ENCODE measurements around the gene DDAH1. TPM values are rescaled to one million over a fixed set of nuclear protein-coding genes. Genes with fewer than 3 reads are reported as not detected.

DDAH1 gene
- polyA plus RNA-seq, 1 donor from 2014 or later, result 42.7 TPM

- Histone ChIP-seq H3K9ac (ENCODE audit: low read length) (no peak overlapping the region), H3K79me2 (replicated peaks; ENCODE audit: insufficient read depth, low read length) (peaks cover 17% of the 10 kb centered on the region), H3K9me2 (ENCODE audit: insufficient read depth, low read length) (no peaks in the 10 kb centered on the region), H3K4me2 (ENCODE audit: low read length) (no peak overlapping the region), H3K27me3 (ENCODE audit: insufficient read depth, low read depth, low read length) (no peaks in the 10 kb centered on the region), H4K20me1 (ENCODE audit: insufficient read depth) (no peaks in the 10 kb centered on the region), H3K9me3 (ENCODE audit: low read length) (no peaks in the 10 kb centered on the region), H3F3A (ENCODE audit: insufficient read depth, low read length, poor library complexity, severe bottlenecking) (no peaks in the 10 kb centered on the region), H3K27ac (ENCODE audit: low read length) (no peak overlapping the region), H3K4me3 (ENCODE audit: low read length) (no peak overlapping the region), H2AFZ (ENCODE audit: low read depth, low read length) (no peak overlapping the region), H3K36me3 (ENCODE audit: insufficient read depth, low read length) (no peaks in the 10 kb centered on the region)
- TF ChIP-seq SMC3 (conservative IDR thresholded peaks at IDR 0.05; ENCODE audit: poor library complexity) (no peak), MXI1 (conservative IDR thresholded peaks at IDR 0.05; ENCODE audit: poor library complexity, severe bottlenecking) (no peak), REST (IDR thresholded peaks at IDR 0.05; ENCODE audit: borderline replicate concordance) (no peak), EZH2 (IDR thresholded peaks at IDR 0.05; ENCODE audit: borderline replicate concordance, insufficient read depth, low read length, poor library complexity, severe bottlenecking) (no peak), TAF1 (IDR thresholded peaks at IDR 0.05; ENCODE audit: low read depth) (no peak), POLR2AphosphoS5 (IDR thresholded peaks at IDR 0.05) (no peak), RAD21 (conservative IDR thresholded peaks at IDR 0.05) (no peak)
Observed at GRCh38 chr1:85363092-85363491, 101.9 kb downstream of the DDAH1 start.

GRCh38 chr1:85361606-85362296 lies 103.2 kb downstream of the DDAH1 start:
- no peaks in the 10 kb centered on the region for H3F3A ChIP-seq (ENCODE audit: insufficient read depth, low read length, poor library complexity, severe bottlenecking)
- no peak overlapping the region for H3K9ac ChIP-seq (ENCODE audit: low read length)
- H3K9me3 ChIP-seq (ENCODE audit: low read length), result no peaks in the 10 kb centered on the region
- no peak overlapping the region for H2AFZ ChIP-seq (ENCODE audit: low read depth, low read length)
- H3K79me2 ChIP-seq (replicated peaks; ENCODE audit: insufficient read depth, low read length), result peaks cover 9% of the 10 kb centered on the region
- no peak overlapping the region for H3K4me3 ChIP-seq (ENCODE audit: low read length)
- no peak for TF ChIP-seq REST (IDR thresholded peaks at IDR 0.05; ENCODE audit: borderline replicate concordance)
- no peak for TF ChIP-seq CTCF (IDR thresholded peaks at IDR 0.05; ENCODE audit: poor library complexity, severe bottlenecking)
- TF ChIP-seq SMC3 (conservative IDR thresholded peaks at IDR 0.05; ENCODE audit: poor library complexity), result no peak
- TF ChIP-seq TAF1 (IDR thresholded peaks at IDR 0.05; ENCODE audit: low read depth), result no peak
- TF ChIP-seq RAD21 (conservative IDR thresholded peaks at IDR 0.05), result no peak
- TF ChIP-seq POLR2AphosphoS5 (IDR thresholded peaks at IDR 0.05), result no peak
- no peak for TF ChIP-seq MXI1 (conservative IDR thresholded peaks at IDR 0.05; ENCODE audit: poor library complexity, severe bottlenecking)
- no peak for TF ChIP-seq EZH2 (IDR thresholded peaks at IDR 0.05; ENCODE audit: borderline replicate concordance, insufficient read depth, low read length, poor library complexity, severe bottlenecking)
- no peak for TF ChIP-seq EP300 (conservative IDR thresholded peaks at IDR 0.05; ENCODE audit: poor library complexity, severe bottlenecking)
- no peaks in the 10 kb centered on the region for H3K27me3 ChIP-seq (ENCODE audit: insufficient read depth, low read depth, low read length)
- no peaks in the 10 kb centered on the region for H3K9me2 ChIP-seq (ENCODE audit: insufficient read depth, low read length)
- no peaks in the 10 kb centered on the region for H3K36me3 ChIP-seq (ENCODE audit: insufficient read depth, low read length)
- no peak overlapping the region for H3K4me2 ChIP-seq (ENCODE audit: low read length)
- no peaks in the 10 kb centered on the region for H4K20me1 ChIP-seq (ENCODE audit: insufficient read depth)
- H3K27ac ChIP-seq (ENCODE audit: low read length), result no peak overlapping the region

All from neural cell (in vitro differentiated cells).